Neutrophil (primary cell): Measurements from ENCODE around the gene NOTCH1.

ENCODE experiments used
- H3K27ac ChIP-seq: fragments of 200-600 bp; sonication (generic); 2 replicates; pipeline ENCODE4 v1.5.1; 2016; ENCODE audit warnings: mild to moderate bottlenecking, moderate library complexity
- H3K27me3 ChIP-seq: fragments of 200-600 bp; sonication (generic); 2 replicates; pipeline ENCODE4 v1.6.0; 2016; ENCODE audit warnings: mild to moderate bottlenecking
- H3K36me3 ChIP-seq: fragments of 200-600 bp; sonication (generic); 2 replicates; pipeline ENCODE4 v1.5.1; 2017
- H3K4me1 ChIP-seq, 2 experiments: fragments of 200-600 bp in 1 of 2; sonication (generic) in 1 of 2; 1 replicate in 1 of 2; 2 replicates in 1 of 2; pipeline versions ENCODE4 v1.5.1 to v1.6.1; 2013 to 2016; ENCODE audit warnings: low read depth in 1 of 2, low read length in 1 of 2, mild to moderate bottlenecking in 1 of 2, moderate library complexity in 1 of 2; ENCODE audit not compliant: control insufficient read depth in 1 of 2, insufficient read depth in 1 of 2
- H3K4me3 ChIP-seq, 2 experiments: fragments of 200-600 bp in 1 of 2; sonication (generic) in 1 of 2; 1 replicate in 1 of 2; 2 replicates in 1 of 2; pipeline ENCODE4 v1.5.1; 2013 to 2016; ENCODE audit warnings: low read depth in 1 of 2, low read length in 1 of 2, mild to moderate bottlenecking in 1 of 2, moderate library complexity in 1 of 2
- H3K9me3 ChIP-seq: fragments of 200-600 bp; sonication (generic); 2 replicates; pipeline ENCODE4 v1.5.1; 2016
- TF ChIP-seq, protein P1 (sequence below): fragments of 200-600 bp; sonication (generic); IDR thresholded peaks from 2 replicates; pipeline ENCODE4 v1.5.1; 2016; ENCODE audit warnings: antibody characterized with exemption

Gene NOTCH1

DNA sequence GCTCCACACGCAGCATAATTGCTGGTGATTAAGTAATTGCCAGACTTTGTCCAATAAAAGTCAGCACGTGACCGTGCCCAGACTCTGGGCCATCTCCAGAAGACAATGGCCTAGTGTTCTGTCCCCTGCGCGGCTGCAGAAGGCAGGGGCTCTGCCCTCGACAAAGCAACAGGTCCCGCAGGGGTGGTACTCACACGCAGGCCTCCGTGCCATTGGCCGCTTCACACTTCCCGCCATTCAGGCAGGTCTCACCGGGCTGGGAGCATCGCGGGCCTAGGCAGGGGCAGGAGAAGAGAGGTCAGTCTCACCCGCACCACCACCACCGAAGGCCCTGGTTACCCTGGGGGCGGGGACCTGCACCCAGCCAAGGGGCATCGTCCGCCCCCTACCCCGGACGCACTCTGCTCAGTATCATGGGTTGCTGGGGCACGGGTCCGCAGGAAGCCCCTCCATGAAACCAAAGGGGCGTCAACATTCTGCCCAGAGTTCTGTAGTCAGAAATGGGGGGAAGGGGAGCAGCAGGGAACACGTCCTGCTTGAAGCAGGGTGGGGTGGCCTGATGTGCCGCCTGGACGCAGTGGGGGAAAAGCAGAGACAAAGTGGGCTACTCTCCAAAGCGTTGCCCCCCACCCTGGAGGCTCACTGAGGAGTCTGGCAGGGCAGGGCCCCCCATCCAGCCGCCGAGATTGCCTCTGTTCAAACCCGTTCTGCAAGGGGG lies 1.9 kb downstream of the NOTCH1 start:
- peak overlapping the region; percentile 87 to 99 for H3K4me3 ChIP-seq
- TF ChIP-seq, protein P1, sequence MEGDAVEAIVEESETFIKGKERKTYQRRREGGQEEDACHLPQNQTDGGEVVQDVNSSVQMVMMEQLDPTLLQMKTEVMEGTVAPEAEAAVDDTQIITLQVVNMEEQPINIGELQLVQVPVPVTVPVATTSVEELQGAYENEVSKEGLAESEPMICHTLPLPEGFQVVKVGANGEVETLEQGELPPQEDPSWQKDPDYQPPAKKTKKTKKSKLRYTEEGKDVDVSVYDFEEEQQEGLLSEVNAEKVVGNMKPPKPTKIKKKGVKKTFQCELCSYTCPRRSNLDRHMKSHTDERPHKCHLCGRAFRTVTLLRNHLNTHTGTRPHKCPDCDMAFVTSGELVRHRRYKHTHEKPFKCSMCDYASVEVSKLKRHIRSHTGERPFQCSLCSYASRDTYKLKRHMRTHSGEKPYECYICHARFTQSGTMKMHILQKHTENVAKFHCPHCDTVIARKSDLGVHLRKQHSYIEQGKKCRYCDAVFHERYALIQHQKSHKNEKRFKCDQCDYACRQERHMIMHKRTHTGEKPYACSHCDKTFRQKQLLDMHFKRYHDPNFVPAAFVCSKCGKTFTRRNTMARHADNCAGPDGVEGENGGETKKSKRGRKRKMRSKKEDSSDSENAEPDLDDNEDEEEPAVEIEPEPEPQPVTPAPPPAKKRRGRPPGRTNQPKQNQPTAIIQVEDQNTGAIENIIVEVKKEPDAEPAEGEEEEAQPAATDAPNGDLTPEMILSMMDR = no peak
- H3K4me1 ChIP-seq = peaks cover 73 to 87% of the 10 kb centered on the region in 2 experiments
- no peaks in the 10 kb centered on the region for H3K9me3 ChIP-seq
- H3K36me3 ChIP-seq = peaks cover 40% of the 10 kb centered on the region
- peak overlapping the region; percentile 91 for H3K27ac ChIP-seq
- no peaks in the 10 kb centered on the region for H3K27me3 ChIP-seq

DNA sequence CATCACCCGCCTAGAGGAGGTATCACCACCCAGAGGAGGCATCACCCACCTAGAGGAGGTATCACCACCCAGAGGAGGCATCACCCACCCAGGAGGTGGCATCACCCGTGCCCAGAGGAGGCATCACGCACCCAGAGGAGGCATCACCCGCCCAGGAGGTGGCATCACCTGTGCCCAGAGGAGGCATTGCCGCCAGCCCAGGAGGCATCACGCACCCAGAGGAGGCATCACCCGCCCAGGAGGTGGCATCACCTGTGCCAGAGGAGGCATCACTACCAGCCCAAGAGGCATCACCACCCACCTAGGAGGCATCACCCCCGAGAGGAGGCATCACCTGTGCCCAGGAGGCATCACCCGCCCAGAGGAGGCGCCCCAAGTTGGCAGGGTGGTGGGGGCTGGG lies 2.6 kb downstream of the NOTCH1 start:
- Histone ChIP-seq H3K27ac (peak overlapping the region; percentile 91), H3K36me3 (peaks cover 46% of the 10 kb centered on the region), H3K27me3 (no peaks in the 10 kb centered on the region), H3K4me3 (peak overlapping the region; percentile 87 to 99), H3K9me3 (no peaks in the 10 kb centered on the region), H3K4me1 (peaks cover 80 to 88% of the 10 kb centered on the region in 2 experiments)
- TF ChIP-seq, protein P1 = no peak

DNA sequence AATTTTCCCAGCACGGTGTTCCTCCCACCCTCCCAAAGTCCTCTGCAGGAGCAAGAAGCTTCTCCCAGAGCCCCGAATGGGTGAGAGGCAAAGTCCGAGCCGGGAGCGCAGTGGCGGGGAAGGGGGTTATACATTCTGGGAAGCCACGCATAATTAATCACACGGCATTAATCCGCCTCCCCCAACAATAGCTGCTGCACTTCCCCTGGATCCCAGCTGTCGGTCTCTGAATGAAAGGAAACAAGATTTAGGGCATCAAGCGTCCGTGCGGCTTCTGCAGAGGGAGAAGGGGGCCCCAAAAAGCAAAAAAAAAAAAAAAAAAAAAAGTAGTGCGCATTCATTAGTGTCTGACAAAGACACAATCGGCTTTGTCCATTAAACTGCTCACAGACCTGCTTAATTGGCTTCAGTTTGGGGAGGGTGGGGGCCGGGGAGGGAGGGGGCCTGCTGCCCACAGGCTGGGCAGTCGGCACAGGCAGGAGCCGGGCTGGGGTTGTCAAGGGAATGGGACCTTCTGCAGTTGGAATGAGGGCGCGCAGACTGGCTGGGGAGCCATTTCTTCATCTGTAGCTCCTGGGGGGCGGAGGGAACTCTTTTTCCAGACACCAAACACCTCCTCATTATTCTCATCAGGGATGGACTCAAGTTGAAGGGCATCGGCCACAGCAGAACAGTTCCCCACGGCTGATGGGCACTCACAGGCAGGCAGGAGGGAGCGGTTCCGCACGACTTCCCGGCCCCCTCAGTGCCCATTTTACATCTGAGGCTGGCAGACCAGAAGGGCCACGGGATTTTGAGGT lies 3.4 kb downstream of the NOTCH1 start:
- Histone ChIP-seq H3K4me3 (peak overlapping the region in 1 of 2 experiments; percentile 87), H3K27me3 (no peaks in the 10 kb centered on the region), H3K27ac (peak overlapping the region; percentile 99), H3K36me3 (peaks cover 54% of the 10 kb centered on the region), H3K9me3 (no peaks in the 10 kb centered on the region), H3K4me1 (peaks cover 81 to 88% of the 10 kb centered on the region in 2 experiments)
- TF ChIP-seq, protein P1 = no peak

DNA sequence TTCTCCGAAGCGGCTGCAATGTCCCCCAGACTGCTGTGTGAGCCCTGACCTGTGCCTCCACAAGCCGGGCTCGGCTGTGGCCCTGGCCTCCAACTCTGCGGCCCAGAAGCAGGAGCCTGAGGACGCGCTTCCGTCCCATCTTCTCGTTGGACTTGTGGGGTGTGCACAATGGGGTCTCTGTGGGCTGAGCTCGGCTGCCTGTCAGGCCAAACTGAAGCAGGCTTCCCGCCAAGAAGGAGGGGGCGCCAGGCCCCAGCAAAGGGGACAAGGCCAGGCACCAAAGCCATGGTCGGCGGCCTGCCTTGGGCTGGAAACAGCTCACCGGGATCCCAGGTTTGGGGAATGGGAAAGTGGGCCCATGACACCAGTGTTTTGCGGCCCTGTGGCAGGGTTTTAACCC lies 4.1 kb downstream of the NOTCH1 start:
- Histone ChIP-seq H3K27me3 (no peaks in the 10 kb centered on the region), H3K36me3 (peaks cover 62% of the 10 kb centered on the region), H3K9me3 (no peaks in the 10 kb centered on the region), H3K27ac (peak overlapping the region; percentile 99), H3K4me3 (peak overlapping the region in 1 of 2 experiments; percentile 87), H3K4me1 (peaks cover 80 to 88% of the 10 kb centered on the region in 2 experiments)
- TF ChIP-seq, protein P1 = no peak

DNA sequence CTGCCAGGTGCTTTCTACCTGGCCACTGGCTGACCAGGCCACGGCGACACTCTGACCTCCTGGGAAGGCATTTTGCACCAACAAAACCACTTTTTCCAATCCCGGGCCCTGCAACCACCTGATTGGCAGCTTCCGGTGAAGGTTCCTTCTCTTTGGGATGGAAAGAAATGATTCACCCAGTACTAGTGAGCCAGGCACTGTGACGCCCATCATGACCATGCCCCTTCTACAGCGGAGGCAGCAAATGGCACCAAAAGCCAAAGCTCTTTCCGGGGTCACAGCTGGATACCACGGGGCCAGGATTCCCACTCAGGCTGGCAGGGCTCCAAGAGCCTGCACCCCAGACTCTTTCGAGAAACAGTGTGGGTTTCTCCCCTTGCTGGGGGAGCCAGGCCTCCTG lies 4.7 kb downstream of the NOTCH1 start:
- TF ChIP-seq, protein P1 = no peak
- peak overlapping the region; percentile 99 for H3K27ac ChIP-seq
- H3K9me3 ChIP-seq = no peaks in the 10 kb centered on the region
- peaks cover 74 to 88% of the 10 kb centered on the region in 2 experiments for H3K4me1 ChIP-seq
- peaks cover 67% of the 10 kb centered on the region for H3K36me3 ChIP-seq
- peak overlapping the region; percentile 68 to 72 for H3K4me3 ChIP-seq
- H3K27me3 ChIP-seq = no peaks in the 10 kb centered on the region
